Left colon (tissue), 2 donors: Measurements from ENCODE around the gene RBM20. TPM values are rescaled to one million over a fixed set of nuclear protein-coding genes. Genes with fewer than 3 reads are reported as not detected.
"Not testable (repeated sequence)": the region's sequence is repeated elsewhere in the genome, so short reads cannot be mapped to it uniquely, and the experiment has no call there.

Experiments
- ATAC-seq: fragments of 200-7000 bp; cut with Tn5 transposase; one replicate; pipeline ENCODE4 v1.9.1; 2020; ENCODE audit warnings: mild to moderate bottlenecking, moderate library complexity
- DNase-seq, 2 donors: peaks; one replicate each; pipeline ENCODE4 v3.0.0-alpha.2; 2020
- intact Hi-C, 2 donors: fragments of 100-400 bp; cut with DNase I in 1 of 2; cut with micrococcal nuclease in 1 of 2; formaldehyde crosslinking; loops; one replicate each; pipeline versions ENCODE4 v1.11.2 to v1.14.0; 2022; cut with DNase I, micrococcal nuclease
- long read RNA-seq: library from polyadenylated mRNA; unstranded; transcript quantifications from one replicate; pipeline ENCODE4 v2.0.0, GENCODE V29; 2021
- total RNA-seq, 2 donors: library from RNA; stranded (reverse); fragmentation: NEBNext Ultra II Directional; extraction: Animal tissue kit (Norgen Biotek cat#: 25700); gene quantifications; one replicate each; pipeline ENCODE4 v1.2.1, GENCODE V29; 2021
- donor health status: DM: no; HTN: no; CAD: no.
- donor health status: DM: yes; HTN: yes; CAD: no.

Gene RBM20
- total RNA-seq, result 1 to 10 TPM in 1 of 2 donors, under 1 TPM in 1; 0.92 to 1.9 TPM
- long read RNA-seq, result 0 reads

GRCh38 chr10:110643653-110644597 is at the start of gene RBM20:
TSS of gene RBM20 (plus strand) at chr10:110644336. CDS start at chr10:110644455, 119 bp downstream.
- peak in 1 of 2 donors; percentile 25 for DNase-seq
- intact Hi-C loops, result no loop called here
- ATAC-seq, result peak; percentile 71

- ATAC-seq (no peak), DNase-seq (no peak)
- intact Hi-C loops, result no loop called here
These were observed 46.7 kb upstream of the RBM20 start for GRCh38 chr10:110597476-110597875.

- peak; percentile 57 for ATAC-seq
- intact Hi-C loops, result no loop called here
- no peak for DNase-seq
These were observed 43.5 kb upstream of the RBM20 start for GRCh38 chr10:110600487-110601101.

- no peak for DNase-seq
- intact Hi-C loops, result no loop called here
- ATAC-seq, result no peak
These were observed 42.6 kb upstream of the RBM20 start for GRCh38 chr10:110601581-110601980.

- intact Hi-C loops, result no loop called here
These were observed 36.0 kb upstream of the RBM20 start for GRCh38 chr10:110608087-110608486.

GRCh38 chr10:110609605-110610004 is 34.5 kb upstream of the RBM20 start:
- DNase-seq (no peak), ATAC-seq (peak; percentile 65)
- intact Hi-C loops, result no loop called here

More at GRCh38 chr10:110608087-110608486, 36.0 kb upstream of the RBM20 start:
- ATAC-seq (no peak), DNase-seq (no peak)

- ATAC-seq, result peak; percentile 83
- intact Hi-C loops, result no loop called here
These were observed 33.8 kb upstream of the RBM20 start for GRCh38 chr10:110610308-110610774.

GRCh38 chr10:110610781-110611180 is 33.4 kb upstream of the RBM20 start:
- intact Hi-C loops, DNase-seq, ATAC-seq: not testable (repeated sequence)

More at GRCh38 chr10:110610308-110610774, 33.8 kb upstream of the RBM20 start:
- DNase-seq, result peak in 1 of 2 donors; percentile 23

- DNase-seq, result no peak
- ATAC-seq, result no peak
- intact Hi-C loops, result no loop called here
These were observed 32.0 kb upstream of the RBM20 start for GRCh38 chr10:110612087-110612486.

- intact Hi-C loops, result no loop called here
- DNase-seq (no peak), ATAC-seq (no peak)
These were observed 31.5 kb upstream of the RBM20 start for GRCh38 chr10:110612629-110613028.

GRCh38 chr10:110613341-110613995 is 30.7 kb upstream of the RBM20 start:
- no peak for ATAC-seq
- intact Hi-C loops, result no loop called here
- DNase-seq, result no peak

- ATAC-seq (no peak), DNase-seq (no peak)
- intact Hi-C loops, result no loop called here
These were observed 30.1 kb upstream of the RBM20 start for GRCh38 chr10:110613996-110614495.

GRCh38 chr10:110615057-110615747 is 28.9 kb upstream of the RBM20 start:
- ATAC-seq (no peak), DNase-seq (no peak)
- intact Hi-C loops, result no loop called here

- DNase-seq, result no peak
- ATAC-seq, result peak; percentile 58
- intact Hi-C loops, result no loop called here
These were observed 27.6 kb upstream of the RBM20 start for GRCh38 chr10:110616493-110617033.

- intact Hi-C loops, result no loop called here
- DNase-seq (no peak), ATAC-seq (no peak)
These were observed 26.5 kb upstream of the RBM20 start for GRCh38 chr10:110617425-110618229.

GRCh38 chr10:110618230-110618610 is 25.9 kb upstream of the RBM20 start:
- intact Hi-C loops, result no loop called here
- ATAC-seq, result no peak
- no peak for DNase-seq
